Measurements from ENCODE around the gene ATP11B.
"Not testable (repeated sequence)": the region's sequence is repeated elsewhere in the genome, so short reads cannot be mapped to it uniquely, and the experiment has no call there.

Gene ATP11B

GRCh38 chr3:182796310-182796709 is 3.0 kb downstream of the ATP11B start:
- H3K4me2 ChIP-seq (ENCODE audit: low read length) = no peak overlapping the region; the same call in 1 of the 2 replicates

GRCh38 chr3:182797876-182798275 is 4.6 kb downstream of the ATP11B start:
- H3K36me3 ChIP-seq (ENCODE audit: control insufficient read depth, low read length) = peaks cover 5% of the 10 kb centered on the region; the same call in 1 of the 2 replicates
- no peaks in the 10 kb centered on the region for H4K20me1 ChIP-seq (ENCODE audit: control insufficient read depth, insufficient read depth, low read depth, low read length)
- H3K9me2 ChIP-seq (replicated peaks; ENCODE audit: control insufficient read depth, low read length) = no peaks in the 10 kb centered on the region
- TF ChIP-seq CTCF (IDR thresholded peaks at IDR 0.05; ENCODE audit: low read depth, low read length, poor library complexity, severe bottlenecking) (no peak), EZH2phosphoT487 (IDR thresholded peaks at IDR 0.05; ENCODE audit: borderline replicate concordance, low read length) (no peak)
- H3K27me3 ChIP-seq (ENCODE audit: control insufficient read depth, low read length) = no peaks in the 10 kb centered on the region
- no peak overlapping the region for H3K4me3 ChIP-seq (ENCODE audit: low read length)
- no peak overlapping the region for H3K4me2 ChIP-seq (ENCODE audit: low read length)
- H3K4me1 ChIP-seq (ENCODE audit: control insufficient read depth, low read length) = peaks cover 20% of the 10 kb centered on the region
- no peak overlapping the region for H3K27ac ChIP-seq (ENCODE audit: low read depth, low read length)
- H3K79me2 ChIP-seq (ENCODE audit: control insufficient read depth, low read length) = peaks cover 87% of the 10 kb centered on the region
- no peaks in the 10 kb centered on the region for H3K9me3 ChIP-seq (ENCODE audit: control insufficient read depth, insufficient read depth, low read length)
- peaks cover 7% of the 10 kb centered on the region for H3F3A ChIP-seq (ENCODE audit: control insufficient read depth, insufficient read depth)

More at GRCh38 chr3:182796310-182796709, 3.0 kb downstream of the ATP11B start:
- Histone ChIP-seq H3K27ac (ENCODE audit: low read depth, low read length) (no peak overlapping the region), H3K9me2 (replicated peaks; ENCODE audit: control insufficient read depth, low read length) (no peaks in the 10 kb centered on the region), H3K79me2 (ENCODE audit: control insufficient read depth, low read length) (peaks cover 76% of the 10 kb centered on the region), H3K9me3 (ENCODE audit: control insufficient read depth, insufficient read depth, low read length) (no peaks in the 10 kb centered on the region), H3F3A (ENCODE audit: control insufficient read depth, insufficient read depth) (peaks cover 9% of the 10 kb centered on the region), H3K4me1 (ENCODE audit: control insufficient read depth, low read length) (peaks cover 17% of the 10 kb centered on the region), H3K36me3 (ENCODE audit: control insufficient read depth, low read length) (peaks cover 5% of the 10 kb centered on the region; the same call in 1 of the 2 replicates), H3K4me3 (ENCODE audit: low read length) (no peak overlapping the region), H4K20me1 (ENCODE audit: control insufficient read depth, insufficient read depth, low read depth, low read length) (no peaks in the 10 kb centered on the region), H3K27me3 (ENCODE audit: control insufficient read depth, low read length) (no peaks in the 10 kb centered on the region)
- TF ChIP-seq CTCF (IDR thresholded peaks at IDR 0.05; ENCODE audit: low read depth, low read length, poor library complexity, severe bottlenecking) (no peak), EZH2phosphoT487 (IDR thresholded peaks at IDR 0.05; ENCODE audit: borderline replicate concordance, low read length) (no peak)

- not testable (repeated sequence) for H3K9me3 ChIP-seq (ENCODE audit: control insufficient read depth, insufficient read depth, low read length); H3K4me2 ChIP-seq (ENCODE audit: low read length); H3K36me3 ChIP-seq (ENCODE audit: control insufficient read depth, low read length); H3K27me3 ChIP-seq (ENCODE audit: control insufficient read depth, low read length); H3K4me3 ChIP-seq (ENCODE audit: low read length); H3F3A ChIP-seq (ENCODE audit: control insufficient read depth, insufficient read depth); H4K20me1 ChIP-seq (ENCODE audit: control insufficient read depth, insufficient read depth, low read depth, low read length); H3K27ac ChIP-seq (ENCODE audit: low read depth, low read length); H3K9me2 ChIP-seq (replicated peaks; ENCODE audit: control insufficient read depth, low read length)
- Histone ChIP-seq H3K79me2 (ENCODE audit: control insufficient read depth, low read length) (peaks cover 93% of the 10 kb centered on the region), H3K4me1 (ENCODE audit: control insufficient read depth, low read length) (peaks cover 20% of the 10 kb centered on the region)
Measured at GRCh38 chr3:182799143-182799542, 5.8 kb downstream of the ATP11B start.

- Histone ChIP-seq H3K79me2 (ENCODE audit: control insufficient read depth, low read length) (peaks cover 93% of the 10 kb centered on the region), H3K4me2 (ENCODE audit: low read length) (no peak overlapping the region), H3K27me3 (ENCODE audit: control insufficient read depth, low read length) (no peaks in the 10 kb centered on the region)
Measured at GRCh38 chr3:182800508-182800907, 7.2 kb downstream of the ATP11B start.

More at GRCh38 chr3:182800508-182800907, 7.2 kb downstream of the ATP11B start:
- no peaks in the 10 kb centered on the region for H3K9me3 ChIP-seq (ENCODE audit: control insufficient read depth, insufficient read depth, low read length)
- TF ChIP-seq CTCF (IDR thresholded peaks at IDR 0.05; ENCODE audit: low read depth, low read length, poor library complexity, severe bottlenecking) (no peak), EZH2phosphoT487 (IDR thresholded peaks at IDR 0.05; ENCODE audit: borderline replicate concordance, low read length) (no peak)
- no peaks in the 10 kb centered on the region; the same call in 1 of the 2 replicates for H3K36me3 ChIP-seq (ENCODE audit: control insufficient read depth, low read length)
- H3K9me2 ChIP-seq (replicated peaks; ENCODE audit: control insufficient read depth, low read length) = no peaks in the 10 kb centered on the region
- H4K20me1 ChIP-seq (ENCODE audit: control insufficient read depth, insufficient read depth, low read depth, low read length) = no peaks in the 10 kb centered on the region
- H3K27ac ChIP-seq (ENCODE audit: low read depth, low read length) = no peak overlapping the region
- H3K4me1 ChIP-seq (ENCODE audit: control insufficient read depth, low read length) = peaks cover 13% of the 10 kb centered on the region
- H3F3A ChIP-seq (ENCODE audit: control insufficient read depth, insufficient read depth) = no peaks in the 10 kb centered on the region
- no peak overlapping the region for H3K4me3 ChIP-seq (ENCODE audit: low read length)
